ACC112 (cell line): ENCODE results near the gene FANCM.
"Not testable (repeated sequence)": the region's sequence is repeated elsewhere in the genome, so short reads cannot be mapped to it uniquely, and the experiment has no call there.

Experiments
- H2AFZ ChIP-seq: fragments of 200-600 bp; sonication (generic); one replicate; pipeline ENCODE4 v1.6.0; 2017; ENCODE audit warnings: antibody characterized with exemption, low read length; ENCODE audit not compliant: unreplicated experiment
- H3K27ac ChIP-seq: fragments of 200-600 bp; sonication (generic); 2 replicates; pipeline ENCODE4 v1.5.1; 2014; ENCODE audit warnings: low read depth, mild to moderate bottlenecking, antibody characterized with exemption, low read length, moderate library complexity
- H3K27me3 ChIP-seq: fragments of 200-600 bp; sonication (generic); 2 replicates; pipeline ENCODE4 v1.6.1; 2014; ENCODE audit warnings: mild to moderate bottlenecking, antibody characterized with exemption, low read length, moderate library complexity, mixed read lengths; ENCODE audit not compliant: insufficient read depth
- H3K36me3 ChIP-seq: fragments of 200-600 bp; sonication (generic); 2 replicates; pipeline ENCODE4 v1.6.1; 2016; ENCODE audit warnings: mild to moderate bottlenecking, antibody characterized with exemption, low read length, moderate library complexity, mixed read lengths; ENCODE audit not compliant: insufficient read depth
- H3K4me1 ChIP-seq: fragments of 200-600 bp; sonication (generic); one replicate; pipeline ENCODE4 v1.6.1; 2016; ENCODE audit warnings: low read length, mixed read lengths; ENCODE audit not compliant: insufficient read depth, unreplicated experiment, control insufficient read depth
- H3K4me3 ChIP-seq: fragments of 200-600 bp; sonication (generic); 2 replicates; pipeline ENCODE4 v1.5.1; 2014; ENCODE audit warnings: mild to moderate bottlenecking, low read depth, low read length
- H3K79me2 ChIP-seq: fragments of 200-600 bp; sonication (generic); one replicate; pipeline ENCODE4 v1.6.0; 2016; ENCODE audit warnings: low read length; ENCODE audit not compliant: control insufficient read depth, unreplicated experiment, insufficient read depth

FANCM gene

GRCh38 chr14:45142083-45142482 is 6.4 kb downstream of the FANCM start:
- not testable (repeated sequence) for H3K4me1 ChIP-seq, H3K36me3 ChIP-seq, H3K27ac ChIP-seq, H2AFZ ChIP-seq, H3K27me3 ChIP-seq, H3K4me3 ChIP-seq
- peaks cover 52% of the 10 kb centered on the region for H3K79me2 ChIP-seq

- peaks cover 32% of the 10 kb centered on the region for H3K79me2 ChIP-seq
- no peak overlapping the region for H3K4me3 ChIP-seq
- H3K27ac ChIP-seq: no peak overlapping the region
- H2AFZ ChIP-seq: no peak overlapping the region
- H3K27me3 ChIP-seq: no peaks in the 10 kb centered on the region
- H3K4me1 ChIP-seq: no peaks in the 10 kb centered on the region
- H3K36me3 ChIP-seq: no peaks in the 10 kb centered on the region
Measured at GRCh38 chr14:45144658-45145057, 8.9 kb downstream of the FANCM start.

GRCh38 chr14:45145214-45145613 is 9.5 kb downstream of the FANCM start:
- no peak overlapping the region for H2AFZ ChIP-seq
- no peaks in the 10 kb centered on the region for H3K36me3 ChIP-seq
- no peaks in the 10 kb centered on the region for H3K27me3 ChIP-seq
- H3K79me2 ChIP-seq: peaks cover 26% of the 10 kb centered on the region
- no peaks in the 10 kb centered on the region for H3K4me1 ChIP-seq
- no peak overlapping the region for H3K4me3 ChIP-seq
- H3K27ac ChIP-seq: no peak overlapping the region

- Histone ChIP-seq H2AFZ (no peak overlapping the region), H3K27ac (no peak overlapping the region), H3K27me3 (no peaks in the 10 kb centered on the region), H3K36me3 (no peaks in the 10 kb centered on the region; the same call in 1 of the 2 replicates), H3K79me2 (peaks cover 6% of the 10 kb centered on the region), H3K4me3 (no peak overlapping the region), H3K4me1 (no peaks in the 10 kb centered on the region)
Measured at GRCh38 chr14:45149602-45150001, 13.9 kb downstream of the FANCM start.

- Histone ChIP-seq H3K36me3 (no peaks in the 10 kb centered on the region; the same call in 1 of the 2 replicates), H3K79me2 (peaks cover 3% of the 10 kb centered on the region), H3K27me3 (no peaks in the 10 kb centered on the region), H3K27ac (no peak overlapping the region), H3K4me1 (no peaks in the 10 kb centered on the region), H3K4me3 (no peak overlapping the region), H2AFZ (no peak overlapping the region)
Measured at GRCh38 chr14:45150386-45150890, 14.7 kb downstream of the FANCM start.

- no peak overlapping the region for H3K4me3 ChIP-seq
- H3K27ac ChIP-seq: no peak overlapping the region
- no peaks in the 10 kb centered on the region for H3K4me1 ChIP-seq
- H2AFZ ChIP-seq: no peak overlapping the region
- no peaks in the 10 kb centered on the region for H3K27me3 ChIP-seq
- H3K36me3 ChIP-seq: no peaks in the 10 kb centered on the region; the same call in 1 of the 2 replicates
- no peaks in the 10 kb centered on the region for H3K79me2 ChIP-seq
Measured at GRCh38 chr14:45156067-45156466, 20.3 kb downstream of the FANCM start.

- H3K4me1 ChIP-seq: no peaks in the 10 kb centered on the region
- H2AFZ ChIP-seq: no peak overlapping the region
- H3K79me2 ChIP-seq: no peaks in the 10 kb centered on the region
- no peaks in the 10 kb centered on the region for H3K27me3 ChIP-seq
- H3K36me3 ChIP-seq: peaks cover 10% of the 10 kb centered on the region; the same call in 1 of the 2 replicates
- H3K4me3 ChIP-seq: no peak overlapping the region
- H3K27ac ChIP-seq: no peak overlapping the region
Measured at GRCh38 chr14:45169906-45170305, 34.2 kb downstream of the FANCM start.

GRCh38 chr14:45177076-45177475 is 41.3 kb downstream of the FANCM start:
- H3K4me1 ChIP-seq: peaks cover 32% of the 10 kb centered on the region
- peak overlapping the region; percentile 72 for H3K27ac ChIP-seq
- no peaks in the 10 kb centered on the region for H3K36me3 ChIP-seq
- no peak overlapping the region for H3K4me3 ChIP-seq
- H3K27me3 ChIP-seq: no peaks in the 10 kb centered on the region
- no peak overlapping the region for H2AFZ ChIP-seq
- H3K79me2 ChIP-seq: no peaks in the 10 kb centered on the region

- Histone ChIP-seq H3K79me2 (no peaks in the 10 kb centered on the region), H3K27ac (peak overlapping the region; percentile 69), H3K4me3 (0 out of 2 replicates have a peak overlapping the region, but pooled peaks have one; percentile 9), H3K36me3 (peaks cover 5% of the 10 kb centered on the region; the same call in 1 of the 2 replicates), H3K27me3 (no peaks in the 10 kb centered on the region), H3K4me1 (peaks cover 34% of the 10 kb centered on the region), H2AFZ (no peak overlapping the region)
Measured at GRCh38 chr14:45181329-45181728, 45.6 kb downstream of the FANCM start.

- H3K79me2 ChIP-seq: no peaks in the 10 kb centered on the region
- H3K4me1 ChIP-seq: peaks cover 29% of the 10 kb centered on the region
- H3K4me3 ChIP-seq: no peak overlapping the region
- H3K27me3 ChIP-seq: no peaks in the 10 kb centered on the region
- no peak overlapping the region for H2AFZ ChIP-seq
- H3K36me3 ChIP-seq: peaks cover 6% of the 10 kb centered on the region; the same call in 1 of the 2 replicates
- peak overlapping the region; percentile 69; the same call in 1 of the 2 replicates for H3K27ac ChIP-seq
Measured at GRCh38 chr14:45181806-45182205, 46.1 kb downstream of the FANCM start.

- Histone ChIP-seq H3K27ac (no peak overlapping the region), H3K79me2 (no peaks in the 10 kb centered on the region), H3K27me3 (no peaks in the 10 kb centered on the region), H3K4me3 (no peak overlapping the region), H3K36me3 (peaks cover 13% of the 10 kb centered on the region), H2AFZ (no peak overlapping the region), H3K4me1 (peaks cover 18% of the 10 kb centered on the region)
Measured at GRCh38 chr14:45185100-45185814, 49.5 kb downstream of the FANCM start.
